ENCODE measurements around the gene AAK1. TPM values are rescaled to one million over a fixed set of nuclear protein-coding genes. Genes with fewer than 3 reads are reported as not detected.

The AAK1 gene
- polyA plus RNA-seq, 1 experiment = 23.3 TPM

Small RNAs within 50 kb of the gene (small RNA-seq; reads per million reads assigned to genes)
- gene RN7SL604P (ENCODE audit: insufficient read length, low read depth, low replicate concordance) (not detected), gene SNORA36C (ENCODE audit: insufficient read length, low read depth, low replicate concordance) (not detected)

Other genes starting within 250 kb of the AAK1 start
- gene NFU1, start 206.3 kb downstream of the AAK1 start, polyA plus RNA-seq (2011; rRNA removed) = 13.0 and 40.1 TPM in 2 replicates
- gene ANXA4, start 98.4 kb upstream of the AAK1 start, polyA plus RNA-seq (2011; rRNA removed) = 127 and 133 TPM in 2 replicates
- 2.1 and 4.0 TPM in 2 replicates for gene GMCL1, start 185.9 kb upstream of the AAK1 start, polyA plus RNA-seq (2011; rRNA removed)

Measured in BJ (cell line).